GM12878 (cell line): Measurements from ENCODE around the gene SRSF8. TPM values are rescaled to one million over a fixed set of nuclear protein-coding genes. Genes with fewer than 3 reads are reported as not detected.

ENCODE experiments used
- ATAC-seq: fragments of 200-7000 bp; cut with Tn5 transposase; 3 replicates; pipeline ENCODE4 v1.9.1; 2020; ENCODE audit warnings: mild to moderate bottlenecking, moderate library complexity
- BruUV-seq: library from RNA; stranded (reverse); fragments of 400-500 nt; replicated peaks from 2 replicates; lab custom pipeline; 2021; lab: Mats Ljungman, UMichigan
- CTCF ChIA-PET: fragments of 300-600 bp; sonication (Branson Sonifier 250); formaldehyde crosslinking; extraction: SDS; loops from one replicate; lab custom pipeline; 2021; ENCODE audit warnings: inconsistent platforms; lab: Yijun Ruan, JAX
- POLR2A ChIA-PET: fragments of 350-600 bp; formaldehyde crosslinking; extraction: SDS; loops from one replicate; lab custom pipeline; 2021; ENCODE audit warnings: inconsistent platforms; lab: Charles Lee
- RAD21 ChIA-PET: fragments of 300-600 bp; sonication (Branson Sonifier 250); formaldehyde crosslinking; loops from one replicate; lab custom pipeline; 2023; ENCODE audit warnings: antibody characterized with exemption; ENCODE audit not compliant: unreplicated experiment; lab: Charles Lee
- SMC1A ChIA-PET: fragments of 300-600 bp; sonication (Branson Sonifier 250); formaldehyde crosslinking; loops from one replicate; lab custom pipeline; 2023; ENCODE audit not compliant: unreplicated experiment, uncharacterized antibody; lab: Charles Lee
- DNase-seq: peaks from one replicate; pipeline ENCODE4 v3.0.0-alpha.2; 2011; ENCODE audit warnings: low read depth, low spot score
- FAIRE-seq: peaks from 3 replicates; lab custom pipeline; 2011; peaks lifted over from hg19 to GRCh38; lab: Jason Lieb, UNC
- H2AFZ ChIP-seq: 2 replicates; pipeline ENCODE4 v1.6.0; 2011; ENCODE audit warnings: low read depth, low read length, control low read depth; ENCODE audit not compliant: control insufficient read depth
- H3K27ac ChIP-seq: 2 replicates; pipeline ENCODE4 v1.5.1; 2011; ENCODE audit warnings: control low read depth; ENCODE audit not compliant: control insufficient read depth, insufficient read depth
- H3K27me3 ChIP-seq, 2 experiments: replicated peaks in 1 of 2; 2 replicates each; pipeline versions ENCODE4 v1.6.0 to v1.6.1; 2011; ENCODE audit warnings: low read length in 1 of 2; ENCODE audit not compliant: control insufficient read depth in 2 of 2, insufficient read depth in 2 of 2
- H3K36me3 ChIP-seq, 2 experiments: 2 replicates each; pipeline ENCODE4 v1.5.1; 2011; ENCODE audit warnings: low read length in 1 of 2; ENCODE audit not compliant: control insufficient read depth in 2 of 2, insufficient read depth in 2 of 2
- H3K4me1 ChIP-seq: 2 replicates; pipeline ENCODE4 v1.6.1; 2011; ENCODE audit warnings: mild to moderate bottlenecking, low read length, moderate library complexity, mixed read lengths; ENCODE audit not compliant: control insufficient read depth, insufficient read depth
- H3K4me2 ChIP-seq: 2 replicates; pipeline ENCODE4 v1.6.0; 2011; ENCODE audit warnings: control low read depth; ENCODE audit not compliant: control insufficient read depth, insufficient read depth
- H3K4me3 ChIP-seq: fragments of 200-600 bp; sonication (generic); 2 replicates; pipeline ENCODE4 v1.5.1; 2016
- H3K79me2 ChIP-seq: 2 replicates; pipeline ENCODE4 v1.6.0; 2011; ENCODE audit warnings: low read length; ENCODE audit not compliant: control insufficient read depth, insufficient read depth
- H3K9ac ChIP-seq: 2 replicates; pipeline ENCODE4 v1.8.0; 2011; ENCODE audit warnings: low read length, control low read depth, mixed read lengths; ENCODE audit not compliant: control insufficient read depth, insufficient read depth
- H3K9me3 ChIP-seq: replicated peaks from 3 replicates; pipeline ENCODE4 v1.5.1; 2011; ENCODE audit warnings: mild to moderate bottlenecking, low read length; ENCODE audit not compliant: control insufficient read depth, insufficient read depth
- H4K20me1 ChIP-seq: 2 replicates; pipeline ENCODE4 v1.6.0; 2011; ENCODE audit not compliant: control insufficient read depth, insufficient read depth
- CEBPB ChIP-seq, 2 experiments: fragments of 150-350 bp in 1 of 2; IDR thresholded peaks; 2 replicates each; pipeline ENCODE4 v1.6.1; 2012 to 2014; ENCODE audit warnings: low read depth in 2 of 2, low read length in 2 of 2, borderline replicate concordance in 1 of 2, inconsistent platforms in 1 of 2
- E2F8 ChIP-seq: fragments of 450-650 bp; IDR thresholded peaks from 2 replicates; pipeline ENCODE4 v1.6.1; 2018; ENCODE audit warnings: mild to moderate bottlenecking, low read depth, moderate library complexity; ENCODE audit not compliant: partially characterized antibody
- MYC ChIP-seq: IDR thresholded peaks from 2 replicates; pipeline ENCODE4 v1.6.1; 2011; ENCODE audit warnings: mild to moderate bottlenecking, low read length, moderate library complexity, inconsistent platforms; ENCODE audit not compliant: insufficient read depth, insufficient replicate concordance, insufficient read length, severe bottlenecking
- NFIC ChIP-seq: IDR thresholded peaks from 2 replicates; pipeline ENCODE4 v1.6.1; 2012; ENCODE audit warnings: low read depth, mild to moderate bottlenecking, inconsistent platforms, low read length, moderate library complexity
- PAX8 ChIP-seq: fragments of 450-650 bp; IDR thresholded peaks from 2 replicates; pipeline ENCODE4 v1.6.1; 2017; ENCODE audit warnings: mild to moderate bottlenecking, moderate library complexity
- PKNOX1 ChIP-seq: fragments of 450-650 bp; IDR thresholded peaks from 2 replicates; pipeline ENCODE4 v1.6.1; 2016; ENCODE audit warnings: mild to moderate bottlenecking
- SREBF1 ChIP-seq: IDR thresholded peaks from 2 replicates; pipeline ENCODE4 v1.6.1; 2012; ENCODE audit warnings: mild to moderate bottlenecking, low read length
- STAT3 ChIP-seq: IDR thresholded peaks from 2 replicates; pipeline ENCODE4 v1.6.1; 2011; ENCODE audit warnings: low read depth, low read length, improper control_type of control experiment
- WGBS: methylation state at CpG from one replicate; pipeline ENCODE4 v1.1.6; 2016; ENCODE audit warnings: low lambda C conversion rate; ENCODE audit not compliant: insufficient replicate concordance, insufficient coverage; ENCODE audit errors: missing lambda C conversion rate; 5-methylcytosine and 5-hydroxymethylcytosine counted together
- in situ Hi-C: fragments of 300-500 bp; cut with MboI; formaldehyde crosslinking; loops from 9 replicates; pipeline ENCODE4 v1.14.3; 2018; ENCODE audit warnings: mixed read lengths
- intact Hi-C: fragments of 100-400 bp; cut with micrococcal nuclease; formaldehyde crosslinking; loops from one replicate; pipeline ENCODE4 v1.14.2; 2022; ENCODE audit not compliant: unreplicated experiment
- polyA plus RNA-seq, 11 experiments: library from polyadenylated mRNA; depleted of rRNA in 4 of 11; unstranded in 6 of 11; stranded (reverse) in 5 of 11; fragments of >200 nt; fragmentation: Nextera tagmentation in 4 of 11; fragmentation: Illumina TruSeq in 1 of 11; extraction: Ambion mirVana in 4 of 11; extraction: Trizol in 1 of 11; gene quantifications; 1 replicate in 1 of 11; 2 replicates in 10 of 11; pipeline versions ENCODE4 v1.2.1 to v1.2.3, GENCODE V29; 2011 to 2016; ENCODE audit warnings: inconsistent platforms in 2 of 11, missing spikeins in 2 of 11, low read depth in 1 of 11
- total RNA-seq, 4 experiments: library from RNA; depleted of rRNA in 3 of 4; stranded (reverse); fragments of >200 nt in 3 of 4; fragmentation: Illumina TruSeq in 1 of 4; extraction: Trizol in 1 of 4; gene quantifications; 2 replicates each; pipeline versions ENCODE4 v1.2.1 to v1.2.3, GENCODE V29; 2013 to 2021
- TF ChIP-seq, protein P1 (sequence below): fragments of 450-650 bp; IDR thresholded peaks from 2 replicates; pipeline ENCODE4 v1.6.1; 2016; ENCODE audit warnings: mild to moderate bottlenecking

The SRSF8 gene
- total and polyA plus RNA-seq, 10 of the 15 experiments (the other 5 are each of a cell fraction or from before 2014, with no cell fraction given): 14.2 to 43.1 (median 27.1) TPM

GRCh38 chr11:95104121-95104830 is 37.6 kb downstream of the SRSF8 start:
- RAD21 ChIA-PET: interaction anchor here (1.2 to 2.5 kb wide), 2 partner anchors 11 to 47 kb away, joined by 4 to 13 read pairs; no protein-coding TSS in a partner anchor
- TF ChIP-seq SREBF1 (no peak), CEBPB (IDR thresholded peaks at IDR 0.05; ENCODE audit: borderline replicate concordance in 1 of 2, low read depth in 2 of 2, low read length in 2 of 2) (no peak)
- TF ChIP-seq, all 136 proteins: peak for 0
- ChIA-PET CTCF (interaction anchor here (0.7 to 4.0 kb wide), 6 partner anchors 12 to 42 kb away, joined by 3 to 37 read pairs (median 4); partner anchors contain the start of gene ENDOD1), SMC1A (interaction anchor here (0.7 to 17.5 kb wide), 5 partner anchors 8 to 34 kb away, joined by 3 to 315 read pairs (median 9); partner anchors contain the start of genes ENDOD1 and SRSF8), POLR2A (interaction anchor here (0.7 to 1.3 kb wide), 3 partner anchors 13 to 147 kb away, joined by 3 to 4 read pairs (median 3); no protein-coding TSS in a partner anchor)
- Histone ChIP-seq H3K36me3 (no peaks in the 10 kb centered on the region), H3K27me3 (no peaks in the 10 kb centered on the region), H3K9ac (no peak overlapping the region), H3K4me2 (no peak overlapping the region), H3K9me3 (no peaks in the 10 kb centered on the region), H2AFZ (no peak overlapping the region), H4K20me1 (no peaks in the 10 kb centered on the region), H3K4me1 (no peaks in the 10 kb centered on the region), H3K27ac (no peak overlapping the region), H3K4me3 (no peak overlapping the region), H3K79me2 (no peaks in the 10 kb centered on the region)
- intact Hi-C loops (no loop called here), in situ Hi-C loops (no loop called here)
- FAIRE-seq: no peak
- DNase-seq: no peak
- BruUV-seq: no TSS peak
- ATAC-seq: no peak
- WGBS: 83% methylated on average over 6 of the region's 6 CpGs

DNA sequence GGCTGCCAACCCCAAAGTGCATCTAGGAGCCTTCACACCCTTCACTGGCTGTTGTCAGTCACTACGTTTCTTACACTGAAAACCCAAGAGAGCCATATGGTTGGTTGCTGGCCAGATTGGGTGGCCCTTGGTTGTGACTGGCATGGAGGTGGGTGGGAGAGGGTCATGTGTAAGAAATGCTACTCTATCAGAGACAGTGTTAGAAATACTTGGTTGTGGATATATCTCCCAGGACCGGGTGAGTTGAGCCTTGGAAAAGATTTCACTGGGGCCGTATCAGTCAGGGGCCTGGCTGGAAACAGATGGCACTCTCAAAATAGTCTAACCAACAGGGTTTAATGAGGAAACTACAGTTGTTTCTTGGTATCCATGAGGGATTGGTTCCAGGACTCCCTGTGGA is 38.1 kb downstream of the SRSF8 start:
- no TSS peak for BruUV-seq
- Histone ChIP-seq H3K4me1 (no peaks in the 10 kb centered on the region), H3K9me3 (no peaks in the 10 kb centered on the region), H3K27ac (no peak overlapping the region), H2AFZ (no peak overlapping the region), H3K4me2 (no peak overlapping the region), H3K4me3 (no peak overlapping the region), H3K36me3 (peaks cover 0 to 4% of the 10 kb centered on the region in 2 experiments; a peak in 1 of 4 replicates), H3K79me2 (no peaks in the 10 kb centered on the region), H4K20me1 (no peaks in the 10 kb centered on the region), H3K27me3 (no peaks in the 10 kb centered on the region), H3K9ac (no peak overlapping the region)
- ChIA-PET SMC1A (interaction anchor here (0.7 to 1.0 kb wide), 2 partner anchors 9 to 33 kb away, joined by 3 read pairs; no protein-coding TSS in a partner anchor), CTCF (interaction anchor here (1.7 kb wide), 1 partner anchor 35 kb away, joined by 4 read pairs; no protein-coding TSS in a partner anchor), RAD21 (no interaction called here), POLR2A (interaction anchor here (0.8 kb wide), 1 partner anchor 10 kb away, joined by 3 read pairs; no protein-coding TSS in a partner anchor)
- FAIRE-seq (no peak), DNase-seq (no peak), ATAC-seq (no peak)
- WGBS: 96% methylated on average over 3 of the region's 3 CpGs
- intact Hi-C loops (no loop called here), in situ Hi-C loops (no loop called here)
- TF ChIP-seq E2F8 (no peak), PKNOX1 (no peak), STAT3 (no peak), MYC (no peak), NFIC (no peak), PAX8 (no peak)
- TF ChIP-seq, protein P1, sequence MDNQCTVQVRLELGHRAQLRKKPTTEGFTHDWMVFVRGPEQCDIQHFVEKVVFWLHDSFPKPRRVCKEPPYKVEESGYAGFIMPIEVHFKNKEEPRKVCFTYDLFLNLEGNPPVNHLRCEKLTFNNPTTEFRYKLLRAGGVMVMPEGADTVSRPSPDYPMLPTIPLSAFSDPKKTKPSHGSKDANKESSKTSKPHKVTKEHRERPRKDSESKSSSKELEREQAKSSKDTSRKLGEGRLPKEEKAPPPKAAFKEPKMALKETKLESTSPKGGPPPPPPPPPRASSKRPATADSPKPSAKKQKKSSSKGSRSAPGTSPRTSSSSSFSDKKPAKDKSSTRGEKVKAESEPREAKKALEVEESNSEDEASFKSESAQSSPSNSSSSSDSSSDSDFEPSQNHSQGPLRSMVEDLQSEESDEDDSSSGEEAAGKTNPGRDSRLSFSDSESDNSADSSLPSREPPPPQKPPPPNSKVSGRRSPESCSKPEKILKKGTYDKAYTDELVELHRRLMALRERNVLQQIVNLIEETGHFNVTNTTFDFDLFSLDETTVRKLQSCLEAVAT: no peak
